ENCODE data around the gene HDAC9. TPM values are rescaled to one million over a fixed set of nuclear protein-coding genes. Genes with fewer than 3 reads are reported as not detected.

Gene HDAC9
- total RNA-seq, 1 experiment from 2014 or later: 22.6 TPM

DNA sequence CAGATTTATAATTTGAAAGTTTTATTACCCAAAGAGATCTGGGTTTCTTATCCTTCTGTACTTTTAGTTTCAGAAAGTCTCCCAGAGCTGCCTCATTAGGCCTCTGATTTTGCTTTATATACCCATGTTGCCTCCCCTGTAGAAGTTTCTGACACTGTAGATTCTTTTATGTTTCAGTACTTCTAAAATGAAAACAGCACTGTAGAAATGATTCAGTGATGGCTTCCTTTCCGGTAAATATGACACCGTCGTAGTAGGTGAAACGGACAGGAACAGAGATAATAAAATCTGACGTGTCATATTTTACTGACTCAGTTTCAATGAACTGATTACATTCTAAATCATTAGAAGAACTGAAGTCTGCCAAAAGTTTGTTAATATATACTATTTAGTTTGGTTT is 349.2 kb downstream of the HDAC9 start:
- no peak for DNase-seq (ENCODE audit: low read depth)

DNA sequence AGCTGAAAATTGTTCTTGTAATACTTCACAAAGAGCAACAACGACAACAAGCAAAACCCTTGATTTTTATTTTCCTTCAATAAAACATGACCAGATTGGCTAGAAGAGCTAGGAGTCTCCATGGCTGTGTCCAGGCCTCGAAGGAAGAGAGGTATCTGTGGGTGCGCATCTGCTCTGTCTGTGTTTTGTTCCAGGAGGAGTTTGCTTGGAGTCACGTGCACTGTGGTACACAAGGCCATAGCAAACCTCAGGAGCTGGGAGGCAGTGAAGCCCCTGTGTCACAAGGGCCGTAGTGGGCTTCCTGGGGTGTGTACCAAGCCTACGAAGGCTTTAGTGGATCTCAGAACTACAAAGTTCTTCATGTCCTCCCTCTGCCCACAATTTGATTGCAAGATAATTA is 350.2 kb downstream of the HDAC9 start:
- DNase-seq (ENCODE audit: low read depth): no peak

- DNase-seq (ENCODE audit: low read depth): no peak
Measured at GRCh38 chr7:18846765-18847215, 351.2 kb downstream of the HDAC9 start.

DNA sequence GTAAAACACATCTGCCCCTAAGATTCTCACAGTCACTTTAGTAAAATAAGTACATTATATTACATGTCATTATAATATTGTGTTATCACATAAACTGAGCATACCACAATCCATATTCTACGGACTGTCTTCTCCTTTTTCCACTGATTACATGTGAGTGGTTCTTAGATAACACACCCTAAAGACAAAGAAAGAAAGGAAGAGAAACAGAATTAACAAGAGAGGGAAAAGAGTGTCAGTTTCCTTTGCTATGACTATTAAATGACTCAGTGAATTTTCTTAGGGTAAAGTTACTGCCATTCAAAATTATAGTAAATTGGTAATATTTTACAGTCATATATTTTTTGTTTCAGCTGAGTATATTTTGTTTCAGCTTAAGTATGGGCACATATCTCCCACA is 353.6 kb downstream of the HDAC9 start:
- no peak for DNase-seq (ENCODE audit: low read depth)

DNA sequence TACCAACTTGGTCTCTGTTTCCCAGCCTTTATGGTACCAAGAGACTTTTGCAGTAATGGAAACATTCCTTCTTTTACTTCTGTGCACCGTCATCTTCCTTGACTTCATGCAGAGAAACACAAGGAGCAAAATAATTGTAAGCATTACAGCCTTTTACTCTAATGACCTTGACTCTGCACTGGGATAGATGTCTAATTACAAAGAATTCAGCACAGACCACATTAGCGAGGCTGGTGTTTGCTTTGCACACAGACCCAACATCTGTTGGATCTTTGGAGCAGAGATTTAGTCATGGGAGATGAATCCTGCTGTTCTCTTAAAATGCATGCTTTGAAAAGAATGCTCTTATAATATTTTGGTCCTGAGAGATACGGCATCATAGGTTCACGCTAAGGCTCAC is 360.2 kb downstream of the HDAC9 start:
- no peak for DNase-seq (ENCODE audit: low read depth)

DNA sequence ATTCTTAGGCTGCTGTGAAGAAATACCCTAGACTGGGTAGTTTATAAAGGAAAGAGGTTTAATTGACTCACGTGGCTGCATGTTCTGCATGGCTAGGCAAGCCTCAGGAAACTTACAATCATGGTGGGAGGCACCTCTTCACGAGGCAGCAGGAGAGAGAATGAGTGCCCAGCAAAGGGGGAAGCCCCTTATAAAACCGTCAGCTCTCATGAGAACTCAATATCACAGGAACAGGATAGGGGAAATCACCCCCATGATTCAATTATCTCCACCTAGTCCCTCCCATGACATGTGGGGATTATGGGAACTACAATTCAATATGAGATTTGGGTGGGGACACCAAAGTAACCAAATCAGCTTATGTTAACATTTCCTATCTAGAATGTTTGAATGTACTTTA is 362.7 kb downstream of the HDAC9 start:
- no peak for DNase-seq (ENCODE audit: low read depth)

- DNase-seq (ENCODE audit: low read depth): no peak
Measured at GRCh38 chr7:18859318-18859717, 363.8 kb downstream of the HDAC9 start.

- no peak for DNase-seq (ENCODE audit: low read depth)
Measured at GRCh38 chr7:18860221-18860620, 364.7 kb downstream of the HDAC9 start.

DNA sequence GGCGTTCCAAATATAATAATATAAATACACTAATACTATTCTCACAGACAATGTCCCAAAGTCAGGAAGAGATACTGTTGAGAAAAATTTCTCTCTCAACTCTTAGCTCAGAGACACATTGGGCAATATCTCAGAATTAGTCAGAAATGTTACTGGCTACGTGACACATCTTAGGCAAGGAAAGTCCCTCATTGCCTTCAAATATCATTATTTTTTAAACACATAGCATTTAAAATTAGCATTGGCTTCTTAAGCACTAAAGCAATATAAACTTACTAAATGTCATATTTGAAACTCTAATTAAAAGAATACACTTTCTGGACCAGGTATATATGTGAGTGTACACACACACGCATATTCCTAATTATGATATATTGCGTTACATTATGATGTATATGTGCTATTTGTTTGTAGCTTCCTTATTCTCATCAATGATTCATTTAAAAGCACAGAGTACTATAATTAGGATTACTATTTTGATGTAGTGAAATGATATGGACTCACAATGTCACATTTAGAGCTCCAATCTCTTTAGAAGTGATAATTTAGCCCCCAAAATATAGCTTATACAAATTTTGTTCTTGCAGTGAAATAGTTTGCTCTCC is 366.1 kb downstream of the HDAC9 start:
- no peak for DNase-seq (ENCODE audit: low read depth)

DNA sequence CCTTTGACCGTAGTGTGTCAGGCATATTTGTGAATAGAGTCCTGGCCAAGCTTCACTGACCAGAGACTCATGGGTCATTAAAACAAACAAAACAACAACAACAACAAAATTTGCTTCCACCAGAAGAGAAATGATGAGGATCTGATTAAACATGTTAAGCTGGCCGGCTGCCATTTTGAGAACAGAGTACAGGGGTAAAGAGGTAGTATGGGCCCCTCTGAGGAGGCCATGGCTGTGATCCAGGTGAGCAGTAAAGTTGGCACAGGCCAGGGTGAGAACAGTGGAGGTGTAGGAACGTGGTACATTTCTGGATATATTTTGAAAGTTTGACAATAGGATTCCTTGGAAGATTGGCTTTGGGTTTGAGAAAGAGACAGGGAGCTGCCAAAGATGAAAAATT is 369.4 kb downstream of the HDAC9 start:
- no peak for DNase-seq (ENCODE audit: low read depth)

GRCh38 chr7:18866359-18867036 is 370.9 kb downstream of the HDAC9 start:
- DNase-seq (ENCODE audit: low read depth): peak; percentile 94

DNA sequence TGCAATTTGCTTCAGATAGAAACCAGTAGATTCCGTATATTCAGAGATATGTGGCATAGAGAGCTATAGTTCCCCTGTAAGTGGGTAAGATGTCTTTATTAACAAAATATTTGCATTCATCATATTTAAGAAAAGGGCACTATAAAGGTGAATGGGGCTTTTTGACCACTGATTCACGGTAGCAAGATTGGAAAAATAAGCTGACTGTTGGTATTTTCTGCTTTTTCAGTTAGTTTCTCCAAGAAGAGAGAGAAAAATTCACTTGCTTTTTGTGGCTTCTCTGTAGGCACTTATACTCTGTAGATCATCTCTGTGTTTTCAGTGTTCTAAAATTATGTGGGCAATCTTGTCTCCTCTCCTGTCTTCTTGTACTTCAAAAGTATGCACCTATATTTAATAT is 376.8 kb downstream of the HDAC9 start:
- DNase-seq (ENCODE audit: low read depth): no peak

DNA sequence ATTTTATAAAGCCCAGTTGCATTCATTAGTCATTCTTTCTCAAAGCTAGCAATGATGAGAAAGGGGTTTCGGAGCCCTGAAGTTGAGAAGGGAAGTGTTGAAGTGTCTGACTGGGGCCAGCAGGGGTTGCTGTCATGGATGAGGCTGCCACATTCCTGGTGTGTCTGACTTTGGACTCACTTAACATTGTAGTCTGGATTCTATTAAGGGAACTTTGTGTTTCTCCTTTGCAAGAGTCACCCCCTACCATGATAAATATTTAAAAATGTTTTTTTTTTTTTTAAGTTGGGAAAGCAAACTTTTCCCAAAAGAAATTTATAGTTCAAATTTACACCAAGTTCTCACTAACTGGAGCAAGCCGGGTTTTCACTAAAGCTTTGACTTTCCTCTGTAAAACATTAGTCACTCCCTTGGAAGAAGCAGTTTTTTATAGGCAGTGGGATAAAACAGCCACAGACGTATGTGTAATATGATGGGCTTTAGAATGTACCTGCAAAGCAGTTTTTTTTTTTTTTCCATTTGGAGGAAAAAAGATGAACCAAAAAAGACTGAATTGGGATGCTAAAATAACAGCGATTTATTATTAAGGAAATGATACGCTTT is 378.3 kb downstream of the HDAC9 start:
- DNase-seq (ENCODE audit: low read depth): peak; percentile 39

DNA sequence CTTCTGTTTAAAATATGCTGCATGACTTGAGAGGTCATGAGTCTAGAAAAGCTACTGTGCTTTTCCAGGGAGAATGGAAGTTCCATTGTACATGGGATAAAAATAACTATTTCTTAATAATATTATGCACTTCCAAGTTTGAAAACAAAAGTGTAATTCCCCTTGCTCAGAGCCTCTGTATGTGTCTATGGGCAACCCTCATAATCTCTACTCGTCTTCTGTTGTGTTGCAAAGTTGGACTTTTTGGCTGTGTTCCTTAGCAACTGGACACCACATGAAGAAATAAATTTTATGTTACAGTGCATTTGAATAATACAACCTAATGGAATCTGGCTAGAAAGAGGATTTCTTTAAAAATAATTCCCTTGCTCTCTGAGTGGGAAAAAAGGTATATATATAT is 379.3 kb downstream of the HDAC9 start:
- DNase-seq (ENCODE audit: low read depth): no peak

DNA sequence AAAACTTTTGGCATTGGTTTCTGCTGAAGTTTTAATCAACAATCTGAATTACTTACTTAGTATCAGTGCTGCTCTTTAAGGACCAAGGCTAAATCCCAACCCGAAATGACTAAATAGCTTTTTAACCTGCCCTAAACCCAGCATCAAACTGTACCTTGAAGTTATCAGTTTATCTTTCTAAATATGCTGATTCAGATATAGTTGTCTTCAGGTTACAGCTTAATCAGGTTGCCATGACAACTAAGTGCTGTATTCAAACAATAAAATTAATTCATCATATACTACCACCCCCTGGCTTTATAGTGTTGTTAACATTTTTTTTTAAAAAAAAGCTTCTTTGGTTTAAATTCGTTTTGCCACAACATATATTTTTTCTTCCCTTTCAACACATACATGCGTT is 382.3 kb downstream of the HDAC9 start:
- no peak for DNase-seq (ENCODE audit: low read depth)

DNA sequence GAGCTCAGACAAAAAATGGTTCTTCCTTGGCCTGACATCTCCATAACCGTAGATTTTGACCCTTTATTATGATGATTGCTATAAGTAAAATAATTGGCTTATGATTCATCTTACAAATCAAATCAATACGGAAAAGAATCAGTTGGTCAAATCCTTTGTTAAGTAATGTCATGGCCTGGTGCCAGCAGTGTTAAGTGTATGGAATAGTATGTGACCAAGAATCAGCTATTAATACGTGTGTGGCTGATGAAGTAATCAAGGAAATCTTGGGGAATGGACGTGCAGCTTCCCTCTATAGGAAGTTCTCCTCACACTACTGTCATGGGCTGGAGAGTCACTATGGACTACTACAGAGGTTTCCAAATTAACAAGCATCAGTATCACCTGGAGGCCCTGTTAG is 391.3 kb downstream of the HDAC9 start:
- no peak for DNase-seq (ENCODE audit: low read depth)

DNA sequence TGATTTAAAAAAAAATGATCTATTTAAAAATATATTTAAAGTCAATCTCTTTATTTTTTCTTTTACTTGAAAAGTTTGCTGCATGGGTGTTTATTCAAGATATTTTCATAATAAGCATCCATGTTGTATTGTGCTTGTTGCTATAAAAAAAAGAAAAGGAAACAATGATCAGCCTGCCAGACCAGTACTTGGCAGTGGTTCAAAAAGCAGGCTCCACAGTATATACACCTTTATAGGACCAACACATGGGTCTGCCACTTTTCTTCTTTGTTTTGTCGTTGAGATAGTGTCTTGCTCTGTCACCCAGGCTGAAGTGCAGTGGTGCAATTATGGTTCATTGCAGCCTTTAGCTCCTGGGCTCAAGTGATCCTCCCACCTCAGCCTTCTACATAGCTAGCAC is 393.9 kb downstream of the HDAC9 start:
- no peak for DNase-seq (ENCODE audit: low read depth)

DNA sequence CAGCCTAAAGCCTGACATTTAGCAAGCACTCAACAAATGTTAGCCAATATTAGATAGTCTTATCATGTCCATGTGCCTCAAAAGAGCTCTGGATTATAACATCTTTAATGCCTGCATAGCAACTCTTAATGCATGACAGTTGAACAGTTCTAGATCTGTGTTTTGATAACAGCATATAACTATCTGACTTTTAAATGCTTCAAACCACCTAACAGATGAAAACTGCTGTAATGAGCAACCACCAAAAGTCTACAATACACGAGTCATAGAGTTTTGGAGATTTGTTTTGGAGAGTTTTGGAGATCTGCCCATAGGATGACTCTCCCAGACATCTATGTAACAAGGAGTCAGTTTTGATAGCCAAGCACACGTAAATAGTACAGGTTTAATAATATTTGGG is 394.6 kb downstream of the HDAC9 start:
- no peak for DNase-seq (ENCODE audit: low read depth)

DNA sequence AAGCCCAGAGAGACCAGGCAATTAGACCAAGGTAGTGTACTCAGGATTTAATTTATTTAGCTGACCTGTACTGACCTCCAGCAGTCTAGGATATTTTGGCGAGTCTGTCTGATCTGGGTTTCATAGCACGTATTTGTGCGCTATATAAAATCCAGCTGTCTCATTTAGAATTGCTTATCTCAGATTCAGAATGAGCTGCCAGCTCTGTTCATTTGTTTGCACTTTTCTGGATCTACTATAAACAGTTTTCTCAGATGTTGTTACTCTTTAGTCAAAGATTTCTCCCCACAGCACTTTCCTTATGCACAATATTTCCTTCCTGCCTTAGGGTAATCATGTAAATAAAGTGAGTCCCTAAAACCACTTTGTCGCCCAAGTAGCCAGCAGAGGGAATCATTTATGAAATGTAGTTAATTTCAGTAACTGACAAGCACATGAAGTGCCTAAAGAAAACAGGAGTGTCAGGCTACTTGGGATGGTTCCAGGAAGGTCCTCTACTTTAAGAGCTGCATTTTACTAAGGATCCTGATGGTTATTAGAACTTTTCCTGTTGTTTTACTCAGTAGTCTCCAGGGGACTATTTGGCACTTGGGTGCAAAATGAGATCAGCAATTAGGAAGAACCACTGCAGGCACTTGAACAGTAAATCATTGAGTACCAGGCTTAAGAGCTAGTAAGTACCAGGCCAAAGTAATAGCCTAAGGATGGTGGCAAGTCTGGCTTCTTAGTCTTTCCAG is 395.5 kb downstream of the HDAC9 start:
- no peak for DNase-seq (ENCODE audit: low read depth)

- no peak for DNase-seq (ENCODE audit: low read depth)
Measured at GRCh38 chr7:18893156-18893555, 397.6 kb downstream of the HDAC9 start.

GRCh38 chr7:18894155-18894554 is 398.6 kb downstream of the HDAC9 start:
- no peak for DNase-seq (ENCODE audit: low read depth)

DNA sequence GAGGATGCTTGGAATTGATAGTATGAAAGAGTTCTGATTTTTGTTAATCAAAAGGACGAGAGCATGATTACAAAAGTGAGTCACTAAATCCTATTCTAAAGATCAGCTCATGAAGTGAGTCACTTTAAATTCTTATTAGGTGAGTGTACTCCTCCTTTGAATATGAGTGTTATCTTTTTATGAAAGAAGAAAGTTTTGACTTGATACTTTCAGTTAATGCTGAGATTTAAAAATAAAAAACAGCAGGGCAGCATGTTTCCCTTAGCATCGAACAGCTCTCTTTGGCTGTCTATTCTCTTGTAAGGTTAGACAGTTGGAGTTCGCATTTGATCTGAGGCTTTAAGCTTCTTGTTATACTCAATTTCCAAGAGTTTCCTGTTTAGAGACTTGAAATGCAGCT is 399.9 kb downstream of the HDAC9 start:
- DNase-seq (ENCODE audit: low read depth): peak; percentile 48

Measured in Daoy (cell line).